Fibroblast of skin of scalp (primary cell): Measurements from ENCODE around the gene URB1.
"Not testable (repeated sequence)": the region's sequence is repeated elsewhere in the genome, so short reads cannot be mapped to it uniquely, and the experiment has no call there.

Experiments
- DNase-seq: peaks from one replicate; pipeline ENCODE4 v3.0.0-alpha.2; 2013

Gene URB1

GRCh38 chr21:32282992-32283391, 109.8 kb downstream of the URB1 start:
- DNase-seq = no peak

- DNase-seq = no peak
Observed at GRCh38 chr21:32281531-32281930, 111.3 kb downstream of the URB1 start.

- DNase-seq = no peak
Observed at GRCh38 chr21:32279377-32279680, 113.5 kb downstream of the URB1 start.

GRCh38 chr21:32278518-32279376, 114.1 kb downstream of the URB1 start, which contains the start of gene MIS18A:
Gene MIS18A (minus strand): TSS chr21:32279049. CDS start chr21:32279014, 35 bp downstream.
- DNase-seq = peak; percentile 94

DNA sequence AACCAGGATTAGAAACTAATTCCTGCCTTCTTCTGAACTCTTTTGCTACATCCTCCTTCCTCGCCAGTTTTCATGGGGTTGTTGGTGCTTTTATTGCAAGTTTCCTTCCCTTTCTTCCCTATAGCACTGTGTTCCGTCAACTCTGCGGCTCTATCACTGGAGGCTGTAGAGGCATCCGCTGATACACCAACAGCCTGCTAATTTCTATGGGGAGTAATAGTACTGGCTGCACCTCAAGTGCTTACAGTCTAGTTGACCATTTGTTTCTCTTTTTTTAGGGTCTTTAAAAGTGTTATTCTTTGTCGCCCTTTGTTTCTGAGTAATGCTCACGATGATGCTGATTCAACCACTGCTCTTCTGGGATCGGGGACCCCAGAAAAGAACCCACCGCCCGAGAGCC, 114.7 kb downstream of the URB1 start:
- DNase-seq = no peak

DNA sequence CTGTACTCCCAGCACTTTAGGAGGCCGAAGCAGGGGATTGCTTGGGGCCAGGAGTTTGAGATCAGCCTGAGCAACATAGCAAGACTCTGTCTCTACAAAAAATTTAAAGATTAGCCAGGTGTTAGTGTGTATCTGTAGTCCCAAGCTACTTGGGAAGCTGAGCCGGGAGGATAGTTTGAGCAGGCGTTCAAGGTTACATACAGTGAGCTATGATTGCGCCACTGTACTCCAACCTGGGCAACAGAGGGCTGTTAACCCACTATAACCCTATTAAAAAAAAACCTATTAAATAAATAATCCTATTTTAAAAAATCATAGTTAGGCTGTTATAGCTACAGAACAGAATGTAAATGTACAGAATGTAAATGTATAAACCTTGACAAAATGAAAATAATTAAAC, 116.1 kb downstream of the URB1 start:
- DNase-seq = no peak

GRCh38 chr21:32270748-32271147, 122.1 kb downstream of the URB1 start:
- no peak for DNase-seq

DNA sequence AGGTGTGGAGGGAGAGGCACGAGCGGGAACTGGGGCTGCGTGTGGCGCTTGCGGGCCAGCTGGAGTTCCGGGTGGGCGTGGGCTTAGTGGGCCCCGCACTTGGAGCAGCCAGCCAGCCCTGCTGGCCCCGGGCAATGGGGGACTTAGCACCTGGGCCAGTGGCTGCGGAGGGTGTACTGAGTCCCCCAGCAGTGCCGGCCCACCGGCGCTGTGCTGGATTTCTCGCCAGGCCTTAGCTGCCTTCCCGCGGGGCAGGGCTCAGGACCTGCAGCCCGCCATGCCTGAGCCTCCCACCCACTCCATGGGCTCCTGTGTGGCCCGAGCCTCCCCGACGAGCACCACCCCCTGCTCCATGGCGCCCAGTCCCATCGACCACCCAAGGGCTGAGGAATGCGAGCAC, 127.5 kb downstream of the URB1 start:
- not testable (repeated sequence) for DNase-seq

- no peak for DNase-seq
Observed at GRCh38 chr21:32261929-32262328, 130.9 kb downstream of the URB1 start.
